ENCODE results near the gene ATP6V1D.
"Not testable (repeated sequence)": the region's sequence is repeated elsewhere in the genome, so short reads cannot be mapped to it uniquely, and the experiment has no call there.

Gene ATP6V1D

DNA sequence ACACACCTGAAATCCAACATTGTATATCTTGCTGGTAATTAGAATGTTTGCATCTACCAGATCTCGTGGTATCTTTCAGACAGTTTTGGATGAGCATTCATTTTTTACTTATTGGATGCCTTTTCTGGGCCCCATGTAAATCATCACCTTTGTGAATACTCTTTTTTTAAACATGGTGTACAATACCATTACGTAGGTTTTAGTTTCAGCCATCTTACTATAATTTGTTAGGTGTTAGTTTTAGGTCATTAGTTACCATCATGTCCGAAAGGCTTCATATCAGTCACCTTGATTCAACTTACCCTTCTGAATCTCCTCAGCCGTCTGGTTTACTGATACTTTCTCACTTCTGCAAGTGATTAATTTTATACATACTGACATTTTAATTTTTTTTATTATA is 5.9 kb upstream of the ATP6V1D start:
- DNase-seq = no peak

DNA sequence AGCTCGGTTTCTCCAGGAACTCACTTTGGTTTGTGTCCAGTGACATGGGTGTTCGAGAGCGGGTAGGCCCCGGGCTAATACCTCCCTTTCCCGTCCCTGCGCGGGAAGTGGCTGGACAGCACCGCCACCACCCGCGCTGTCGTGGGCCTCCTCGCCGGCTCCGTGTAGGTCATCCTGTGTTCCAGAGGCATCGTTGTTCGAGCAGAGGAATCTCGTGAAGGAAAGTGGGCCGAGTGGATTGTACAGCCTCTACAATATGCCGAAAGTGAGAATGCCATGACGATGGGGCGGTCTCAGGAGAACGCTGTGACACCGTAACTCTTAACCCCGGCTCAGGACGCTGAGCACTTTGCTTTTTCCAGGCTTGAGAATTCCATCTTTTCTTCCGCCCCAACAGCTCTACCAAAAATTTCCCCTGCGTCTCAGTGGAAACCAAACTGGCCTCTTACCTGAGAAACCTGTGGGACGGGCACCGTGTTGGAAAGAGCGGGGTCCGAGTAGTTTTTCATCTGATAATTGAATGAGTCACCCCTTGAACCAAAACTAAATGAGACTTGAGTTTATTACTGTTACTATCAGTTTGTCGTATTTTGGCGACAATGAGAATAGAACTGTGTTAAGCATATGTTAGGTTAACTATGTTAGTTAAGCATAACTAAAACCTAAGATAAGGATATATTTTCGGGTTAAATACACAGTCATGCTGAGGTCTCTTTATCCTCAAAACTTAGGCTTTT is 1.0 kb upstream of the ATP6V1D start:
- no peak for DNase-seq

DNA sequence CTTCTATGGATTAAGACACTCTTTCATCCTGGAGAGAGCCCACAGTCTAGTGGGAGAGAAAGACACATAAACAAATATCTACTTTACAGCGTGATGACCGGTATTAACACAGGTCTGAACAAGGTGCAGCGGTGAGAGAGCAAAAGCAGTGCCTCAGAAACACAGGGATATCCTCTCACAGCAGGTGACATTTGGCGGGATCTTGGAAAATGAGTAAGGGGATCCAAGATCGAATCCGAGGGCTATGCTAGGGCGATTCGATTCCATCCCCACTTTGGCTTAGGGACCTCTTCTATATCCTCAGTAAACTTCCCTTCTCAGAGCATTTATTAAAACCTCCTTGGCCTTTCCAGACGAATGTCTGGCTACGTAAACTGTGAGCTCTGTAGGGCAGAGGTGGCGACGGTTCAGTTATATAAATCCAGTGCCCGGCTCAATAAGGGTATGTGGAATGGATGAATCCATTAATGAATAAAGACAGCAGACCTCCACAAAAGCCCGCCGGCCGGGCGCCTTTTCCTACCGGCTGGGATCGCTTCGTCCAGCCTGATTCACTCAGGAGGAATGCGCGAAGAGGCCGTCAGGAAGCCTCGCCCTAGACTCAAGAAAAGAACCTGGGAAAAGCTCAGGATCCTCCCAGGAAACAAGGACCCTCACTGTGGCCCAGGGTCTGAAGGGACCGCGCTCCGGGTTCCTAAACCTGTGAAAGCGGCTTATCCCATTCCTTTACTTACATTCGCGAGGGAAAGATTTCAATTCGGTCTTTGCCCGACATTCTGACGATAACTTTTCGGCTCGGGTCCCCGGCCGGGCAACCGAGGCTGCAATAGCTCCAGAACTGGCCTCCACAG is 455 bp downstream of the ATP6V1D start:
- peak; percentile 13 for DNase-seq

DNA sequence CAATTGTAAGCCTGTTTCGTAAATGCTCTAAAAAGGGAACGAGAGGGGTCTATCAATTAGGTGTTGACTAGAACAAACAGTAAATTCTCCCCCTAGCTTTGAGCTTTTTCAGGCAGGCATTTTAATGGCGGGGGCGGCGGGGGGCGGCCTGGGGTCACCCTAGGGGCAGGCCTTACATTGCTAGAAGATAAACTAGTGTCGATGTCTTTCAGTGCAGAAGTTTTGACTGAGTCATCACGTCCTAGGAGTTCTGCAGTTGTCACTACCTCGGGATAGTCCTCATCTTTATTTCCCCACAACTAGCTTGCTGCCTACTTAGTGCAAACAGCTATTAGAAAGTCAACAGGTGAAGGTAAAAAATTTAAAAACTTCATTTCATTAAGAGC is 1.6 kb downstream of the ATP6V1D start:
- DNase-seq = no peak

DNA sequence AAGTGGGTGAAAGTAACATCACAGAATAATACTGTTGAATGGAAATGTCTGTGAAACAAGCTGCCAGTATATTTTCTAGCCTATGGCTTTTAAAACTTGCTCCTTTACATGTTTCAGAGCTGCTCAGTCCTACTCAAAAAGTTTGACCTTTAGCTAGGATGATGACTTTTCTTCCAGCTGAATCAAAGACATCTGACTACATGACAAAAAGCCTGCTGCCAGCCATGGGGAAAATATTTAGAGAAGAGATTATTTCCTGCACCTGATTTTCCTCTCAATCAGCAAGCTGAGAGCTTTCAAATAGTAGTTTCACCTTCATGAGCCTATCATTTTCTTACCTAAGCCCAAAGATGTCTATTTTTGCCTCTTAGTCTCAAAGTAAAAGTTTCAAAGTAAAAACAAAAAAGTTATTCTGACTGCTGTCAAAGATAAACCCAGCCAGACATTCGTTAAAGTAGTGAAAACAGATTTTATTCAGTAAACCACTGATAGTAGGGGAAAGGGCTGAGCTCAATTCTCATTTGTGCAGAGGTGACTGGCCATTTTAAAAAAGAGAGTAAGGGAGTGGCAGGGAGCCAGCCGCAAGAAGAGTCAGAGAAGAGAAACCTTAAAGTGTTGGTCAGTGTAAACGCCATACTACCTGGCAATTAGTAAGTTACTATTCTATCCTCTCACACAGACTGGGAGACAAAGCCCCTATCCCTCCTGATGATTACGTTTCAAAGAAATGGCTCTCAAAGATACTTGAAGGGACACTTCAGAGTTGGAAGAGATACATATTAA is 2.2 kb downstream of the ATP6V1D start:
- no peak for DNase-seq

DNA sequence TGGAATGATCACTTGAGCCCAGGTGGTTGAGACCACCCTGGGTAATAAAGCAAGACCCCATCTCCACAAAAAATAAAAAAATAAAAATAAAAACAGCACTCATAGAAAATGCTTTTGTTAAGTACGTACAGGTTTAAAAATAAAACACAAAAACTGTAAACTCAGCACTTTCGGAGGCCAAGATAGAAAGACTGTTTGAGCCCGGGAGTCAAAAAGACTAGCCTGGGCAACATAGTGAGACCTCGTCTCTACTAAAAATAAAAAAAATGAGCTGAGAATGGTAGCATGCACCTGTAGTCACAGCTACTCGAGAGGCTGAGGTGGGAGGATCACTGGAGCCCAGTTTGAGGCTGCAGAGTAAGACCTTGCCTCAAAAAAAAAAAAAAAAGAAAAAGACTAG is 7.5 kb downstream of the ATP6V1D start:
- DNase-seq = no peak

DNA sequence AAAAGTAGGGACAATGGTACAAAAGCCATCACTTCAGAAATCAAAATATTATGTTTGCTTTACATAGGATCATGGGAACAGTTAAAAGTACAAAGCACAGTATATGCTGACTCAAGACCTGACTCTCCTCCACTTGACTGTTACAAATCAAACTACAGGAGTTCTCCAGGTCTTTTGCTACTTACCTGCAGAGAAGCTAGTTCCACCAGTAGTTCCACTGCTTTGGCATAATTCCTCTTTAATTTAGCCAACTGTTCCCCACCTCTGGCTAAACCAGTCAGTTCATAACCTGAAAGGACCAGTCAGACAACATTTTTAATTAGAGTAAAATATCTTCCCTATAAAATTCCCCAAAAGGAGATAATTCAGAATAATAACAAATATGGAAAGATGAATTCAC is 14.0 kb downstream of the ATP6V1D start:
- DNase-seq = no peak

DNA sequence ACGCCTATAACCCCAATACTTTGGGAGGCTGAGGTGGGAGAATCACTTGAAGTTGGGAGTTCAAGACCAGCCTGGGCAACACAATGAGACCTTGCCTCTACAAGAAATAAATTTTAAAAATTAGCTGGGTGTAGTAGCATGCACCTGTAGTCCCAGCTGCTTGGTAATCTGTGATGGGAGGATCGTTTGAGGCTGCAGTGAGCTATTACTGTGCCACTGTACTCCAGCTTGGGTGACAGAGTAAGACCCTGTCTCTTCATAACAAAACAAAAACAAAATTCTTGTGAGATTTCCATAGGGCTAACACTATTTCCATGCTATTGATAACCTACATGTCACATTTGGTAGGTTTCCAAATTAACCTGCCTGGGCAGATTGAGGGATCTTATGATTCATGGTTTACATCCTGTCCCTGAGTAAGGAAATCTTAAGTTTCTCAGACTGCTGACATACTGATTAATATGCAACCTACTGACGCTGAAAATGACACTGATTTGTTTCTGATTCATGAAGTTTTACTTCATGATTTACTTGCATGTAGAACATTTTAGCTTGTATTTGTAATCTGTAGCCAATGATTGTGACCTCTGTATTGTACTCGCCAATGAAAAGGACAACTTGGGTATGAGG is 15.9 kb downstream of the ATP6V1D start:
- DNase-seq = no peak

DNA sequence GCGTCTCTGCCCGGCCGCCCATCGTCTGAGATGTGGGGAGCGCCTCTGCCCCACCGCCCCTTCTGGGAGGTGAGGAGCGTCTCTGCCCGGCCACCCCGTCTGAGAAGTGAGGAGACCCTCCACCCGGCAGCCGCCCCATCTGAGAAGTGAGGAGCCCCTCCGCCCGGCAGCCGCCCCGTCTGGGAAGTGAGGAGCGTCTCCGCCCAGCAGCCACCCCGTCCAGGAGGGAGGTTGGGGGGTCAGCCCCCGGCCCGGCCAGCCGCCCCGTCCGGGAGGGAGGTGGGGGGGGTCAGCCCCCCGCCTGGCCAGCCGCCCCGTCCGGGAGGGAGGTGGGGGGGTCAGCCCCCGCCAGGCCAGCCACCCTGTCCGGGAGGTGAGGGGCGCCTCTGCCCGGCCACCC is 18.4 kb downstream of the ATP6V1D start:
- DNase-seq = not testable (repeated sequence)

DNA sequence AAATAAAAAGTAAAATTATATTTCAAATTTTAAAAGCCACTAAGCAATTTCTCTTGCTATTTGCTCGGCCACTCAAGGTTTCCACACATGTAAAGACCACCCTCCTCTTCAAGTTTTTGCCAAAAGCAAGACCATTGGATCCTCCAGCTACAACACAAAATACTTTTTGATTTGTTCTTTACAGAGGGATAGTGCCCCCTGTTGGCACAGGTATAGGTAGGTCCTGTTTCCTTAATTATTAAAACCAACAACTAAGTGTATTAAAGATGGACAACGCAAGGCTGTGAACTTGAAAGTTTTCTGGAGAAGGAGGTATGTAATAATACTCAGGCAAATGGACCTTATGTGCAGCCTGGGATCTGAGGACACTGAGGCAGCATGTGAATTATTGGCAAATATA is 23.8 kb downstream of the ATP6V1D start:
- peak; percentile 9 for DNase-seq

DNA sequence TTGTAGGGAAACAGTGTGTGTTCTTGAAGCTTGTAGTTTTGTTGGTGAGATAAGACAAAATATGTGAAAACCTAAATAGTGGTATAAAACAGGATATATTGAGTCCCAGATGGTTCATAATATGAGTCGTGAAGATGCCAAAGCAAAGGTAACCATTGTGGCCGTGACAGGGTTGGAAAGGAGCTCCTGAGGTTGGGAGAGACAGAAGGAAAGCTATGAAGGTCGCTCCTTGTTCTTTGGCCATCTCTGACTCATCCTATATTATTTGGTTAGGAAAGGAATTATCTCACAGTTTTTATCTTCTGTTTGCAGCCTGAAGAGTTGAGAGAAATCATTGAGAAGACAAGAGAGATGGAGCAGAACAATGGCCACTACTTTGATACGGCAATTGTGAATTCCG is 27.1 kb downstream of the ATP6V1D start:
- DNase-seq = no peak

DNA sequence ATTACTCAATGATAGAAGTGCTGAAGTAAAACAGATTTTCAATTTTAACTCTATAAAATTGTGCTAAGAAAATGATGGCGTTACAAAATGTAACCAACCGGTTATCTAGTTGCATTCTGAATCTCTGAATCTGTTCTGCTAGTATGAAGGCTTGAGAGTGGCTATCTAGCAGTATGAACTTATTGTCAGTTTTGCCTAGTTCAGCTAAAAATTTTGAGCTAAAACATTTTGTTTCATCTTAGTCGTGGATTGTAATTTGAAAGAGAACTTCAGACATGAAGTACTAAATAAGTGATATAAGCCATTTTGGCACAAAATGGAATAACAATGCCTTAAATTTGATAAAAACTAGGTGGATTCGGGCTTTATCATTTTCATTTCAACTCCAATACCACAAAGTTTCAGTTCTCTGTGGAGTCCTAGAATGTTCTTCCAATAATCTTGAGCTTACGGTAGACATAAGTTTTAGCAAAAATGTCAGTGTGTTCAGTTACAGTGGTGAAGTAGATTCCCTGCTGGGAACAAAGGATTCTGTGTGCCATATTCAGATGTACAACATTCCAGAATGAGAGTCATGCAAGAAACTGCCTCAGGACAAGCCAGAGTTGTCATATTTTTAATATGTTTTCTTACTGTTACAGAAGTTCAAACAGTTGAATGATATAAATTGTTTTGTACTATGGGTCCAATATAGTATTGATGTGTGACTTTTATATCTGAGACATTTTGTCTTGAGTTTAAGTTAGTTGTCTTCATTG is 28.1 kb downstream of the ATP6V1D start:
- DNase-seq = no peak

DNA sequence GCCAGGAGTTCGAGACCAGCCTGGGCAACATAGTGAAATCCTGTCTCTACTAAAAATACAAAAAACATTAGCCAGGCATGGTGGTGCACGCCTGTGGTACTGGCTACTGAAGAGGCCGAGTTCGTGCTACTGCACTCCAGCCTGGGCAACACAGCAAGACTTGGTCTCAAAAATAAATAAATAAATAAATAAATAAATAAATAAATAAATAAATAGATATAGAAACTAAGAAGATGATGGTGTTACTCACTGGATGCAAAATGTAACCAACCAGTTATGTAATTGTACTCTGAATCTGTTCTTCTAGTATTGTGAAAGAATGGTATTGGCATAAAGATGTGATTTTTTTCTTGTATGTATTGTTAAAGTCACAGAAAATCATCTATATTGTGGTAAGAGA is 29.9 kb downstream of the ATP6V1D start:
- DNase-seq = not testable (repeated sequence)

DNA sequence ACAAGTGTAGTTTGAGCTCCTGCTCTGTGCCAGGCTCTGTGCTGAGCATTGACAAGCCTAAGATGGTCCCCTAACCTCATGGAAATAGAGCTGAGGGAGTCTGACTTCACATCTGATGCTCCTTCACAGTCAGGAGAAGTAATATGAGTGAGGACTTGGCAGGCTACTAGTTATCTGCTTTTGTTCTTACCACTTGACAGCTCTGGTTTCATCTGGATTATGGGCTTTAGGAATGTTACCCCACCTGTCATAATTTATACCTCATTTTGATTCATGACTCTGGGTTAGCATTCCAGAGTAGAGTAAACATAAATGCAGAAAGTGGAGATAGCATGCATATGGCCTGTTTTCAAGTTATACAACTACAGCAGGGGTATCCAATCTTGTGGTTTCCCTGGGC is 40.5 kb downstream of the ATP6V1D start:
- DNase-seq = no peak

DNA sequence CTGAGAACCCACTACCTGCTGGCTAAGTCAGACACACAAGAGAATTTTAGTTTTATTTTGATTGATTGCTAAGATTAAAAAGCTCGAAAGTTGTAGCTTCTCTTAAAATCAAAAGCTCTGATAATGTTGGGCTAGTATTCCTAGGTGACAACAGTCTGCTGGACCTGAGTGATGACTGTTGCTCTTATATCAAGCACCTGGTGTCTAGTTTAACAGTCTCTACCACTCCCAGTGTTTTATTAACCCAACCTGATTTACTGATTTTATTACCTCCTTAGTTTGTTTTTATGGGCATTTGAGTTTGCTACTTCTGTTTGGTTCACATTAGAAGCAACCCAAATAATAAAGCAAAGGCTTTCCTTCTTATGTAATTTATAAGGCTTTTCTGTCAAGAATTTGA is 41.8 kb downstream of the ATP6V1D start:
- no peak for DNase-seq

DNA sequence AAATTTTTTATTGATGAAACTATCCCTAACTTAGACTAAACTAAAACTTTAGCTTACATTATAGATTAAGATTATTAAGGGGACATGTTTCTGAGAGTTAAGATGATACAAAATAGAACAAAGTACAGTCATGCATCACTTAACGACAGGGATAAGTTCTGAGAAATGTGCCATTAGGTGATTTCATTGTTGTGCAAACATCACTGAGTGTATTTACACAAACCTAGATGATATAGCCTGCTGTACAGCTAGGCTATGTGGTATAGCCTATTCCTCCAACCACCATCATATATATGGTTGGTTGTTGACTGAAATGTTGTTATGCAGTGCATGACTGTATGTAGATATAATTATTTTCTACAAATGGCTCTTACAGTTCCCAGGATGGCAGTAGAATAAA is 46.5 kb downstream of the ATP6V1D start:
- peak; percentile 21 for DNase-seq

DNA sequence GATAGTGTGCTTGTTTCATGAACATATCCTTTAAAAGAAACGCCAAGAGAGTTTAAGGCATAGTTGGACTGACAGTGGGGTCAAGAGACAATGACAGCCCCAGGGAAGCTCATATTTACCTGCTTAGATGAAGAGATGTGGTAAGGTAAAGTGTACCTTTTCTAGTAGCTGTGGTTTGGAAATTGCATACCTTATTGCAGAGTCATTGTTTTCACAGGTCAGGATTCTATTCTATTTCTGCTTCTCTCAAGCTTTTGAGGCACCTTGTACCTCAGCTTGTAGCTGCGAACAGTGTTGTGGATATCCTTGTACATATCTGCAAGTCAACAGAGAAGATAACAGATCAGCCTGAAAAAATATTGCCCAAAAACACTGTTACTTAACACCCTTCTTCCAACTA is 47.7 kb downstream of the ATP6V1D start:
- no peak for DNase-seq
